Trophoblast cell (in vitro differentiated cells and primary cell): ENCODE measurements around the gene PSME3IP1.

Source experiments
- DNase-seq, 2 donors: peaks; one replicate each; pipeline ENCODE4 v3.0.0-alpha.2; 2016
- H2AFZ ChIP-seq: 2 replicates; pipeline ENCODE4 v1.6.1; 2013; ENCODE audit warnings: low read length, moderate library complexity, mild to moderate bottlenecking; ENCODE audit not compliant: insufficient read depth, poor library complexity
- H2AK5ac ChIP-seq: 2 replicates; pipeline ENCODE4 v1.6.1; 2013; ENCODE audit warnings: mild to moderate bottlenecking, low read length
- H2BK120ac ChIP-seq: 2 replicates; pipeline ENCODE4 v1.6.1; 2013; ENCODE audit warnings: low read length, mild to moderate bottlenecking, moderate library complexity; ENCODE audit not compliant: insufficient read depth, poor library complexity
- H2BK12ac ChIP-seq: 2 replicates; pipeline ENCODE4 v1.6.1; 2013; ENCODE audit warnings: mild to moderate bottlenecking, low read length, moderate library complexity
- H2BK5ac ChIP-seq: 2 replicates; pipeline ENCODE4 v1.6.1; 2013; ENCODE audit warnings: low read length, low read depth, moderate library complexity, mild to moderate bottlenecking; ENCODE audit not compliant: poor library complexity
- H3K14ac ChIP-seq: 2 replicates; pipeline ENCODE4 v1.6.1; 2013; ENCODE audit warnings: mild to moderate bottlenecking, low read length
- H3K18ac ChIP-seq: 2 replicates; pipeline ENCODE4 v1.6.1; 2013; ENCODE audit warnings: mild to moderate bottlenecking, low read length
- H3K23ac ChIP-seq: 2 replicates; pipeline ENCODE4 v1.6.1; 2013; ENCODE audit warnings: low read length
- H3K27ac ChIP-seq: 2 replicates; pipeline ENCODE4 v1.5.1; 2013; ENCODE audit warnings: low read depth, mild to moderate bottlenecking, inconsistent platforms, low read length, moderate library complexity
- H3K27me3 ChIP-seq: 2 replicates; pipeline ENCODE4 v1.6.1; 2013; ENCODE audit warnings: inconsistent platforms, mild to moderate bottlenecking, low read length, moderate library complexity; ENCODE audit not compliant: insufficient read depth
- H3K36me3 ChIP-seq, 2 experiments: 1 replicate in 1 of 2; 2 replicates in 1 of 2; pipeline ENCODE4 v1.6.1; 2013; ENCODE audit warnings: low read length in 2 of 2, mild to moderate bottlenecking in 2 of 2, moderate library complexity in 1 of 2; ENCODE audit not compliant: insufficient read depth in 2 of 2, control insufficient read depth in 1 of 2
- H3K4ac ChIP-seq: 2 replicates; pipeline ENCODE4 v1.6.1; 2013; ENCODE audit warnings: low read depth, mild to moderate bottlenecking, low read length, moderate library complexity
- H3K4me1 ChIP-seq, 2 experiments: 1 replicate in 1 of 2; 2 replicates in 1 of 2; pipeline ENCODE4 v1.6.1; 2013; ENCODE audit warnings: low read length in 2 of 2, mild to moderate bottlenecking in 2 of 2, moderate library complexity in 1 of 2; ENCODE audit not compliant: insufficient read depth in 2 of 2, control insufficient read depth in 1 of 2
- H3K4me2 ChIP-seq: 2 replicates; pipeline ENCODE4 v1.6.1; 2013; ENCODE audit warnings: inconsistent platforms, mild to moderate bottlenecking, low read length, moderate library complexity
- H3K4me3 ChIP-seq: 2 replicates; pipeline ENCODE4 v1.5.1; 2013; ENCODE audit warnings: mild to moderate bottlenecking, low read depth, low read length, inconsistent platforms
- H3K79me1 ChIP-seq: one replicate; pipeline ENCODE4 v1.6.1; 2013; ENCODE audit warnings: low read length
- H3K79me2 ChIP-seq: 2 replicates; pipeline ENCODE4 v1.6.1; 2013; ENCODE audit warnings: low read length, mild to moderate bottlenecking; ENCODE audit not compliant: control insufficient read depth, insufficient read depth, poor library complexity
- H3K9ac ChIP-seq: 2 replicates; pipeline ENCODE4 v1.6.1; 2013; ENCODE audit warnings: mild to moderate bottlenecking, low read length
- H3K9me3 ChIP-seq: 2 replicates; pipeline ENCODE4 v1.6.1; 2013; ENCODE audit warnings: low read depth, mild to moderate bottlenecking, control low read depth, inconsistent platforms, low read length; ENCODE audit not compliant: insufficient read depth
- H4K12ac ChIP-seq: 2 replicates; pipeline ENCODE4 v1.6.1; 2013; ENCODE audit warnings: low read depth, mild to moderate bottlenecking, low read length, moderate library complexity
- H4K8ac ChIP-seq: 2 replicates; pipeline ENCODE4 v1.6.1; 2013; ENCODE audit warnings: low read depth, mild to moderate bottlenecking, low read length, moderate library complexity
- H4K91ac ChIP-seq: one replicate; pipeline ENCODE4 v1.6.1; 2013; ENCODE audit warnings: low read depth, mild to moderate bottlenecking, low read length, moderate library complexity
- WGBS: extraction: QIAGEN DNeasy Blood & Tissue Kit; methylation state at CpG from one replicate; pipeline ENCODE4 v1.1.7; 2013; ENCODE audit warnings: missing lambda C conversion rate; ENCODE audit not compliant: insufficient read length, insufficient coverage; ENCODE audit errors: extremely low coverage; 5-methylcytosine and 5-hydroxymethylcytosine counted together

PSME3IP1 gene

GRCh38 chr16:57165483-57165882, 20.4 kb downstream of the PSME3IP1 start:
- H3K18ac ChIP-seq, result no peak overlapping the region
- peaks cover 19 to 24% of the 10 kb centered on the region in 2 experiments for H3K36me3 ChIP-seq
- H3K27ac ChIP-seq, result no peak overlapping the region
- no peak overlapping the region for H3K14ac ChIP-seq
- no peak overlapping the region for H3K4me2 ChIP-seq
- no CpG with 5 or more reads among the region's 5 CpGs for WGBS
- no peaks in the 10 kb centered on the region for H3K4me1 ChIP-seq
- no peak for DNase-seq
- no peak overlapping the region for H4K12ac ChIP-seq
- no peak overlapping the region for H3K23ac ChIP-seq
- H3K9ac ChIP-seq, result no peak overlapping the region
- no peak overlapping the region for H2AFZ ChIP-seq
- no peak overlapping the region for H2AK5ac ChIP-seq
- no peaks in the 10 kb centered on the region for H3K9me3 ChIP-seq
- H3K27me3 ChIP-seq, result no peaks in the 10 kb centered on the region
- no peak overlapping the region for H2BK5ac ChIP-seq
- no peak overlapping the region for H3K4ac ChIP-seq
- no peak overlapping the region for H4K8ac ChIP-seq
- H4K91ac ChIP-seq, result no peak overlapping the region
- H3K79me1 ChIP-seq, result no peaks in the 10 kb centered on the region
- no peak overlapping the region for H2BK12ac ChIP-seq
- no peaks in the 10 kb centered on the region for H3K79me2 ChIP-seq
- no peak overlapping the region for H2BK120ac ChIP-seq
- H3K4me3 ChIP-seq, result no peak overlapping the region

GRCh38 chr16:57163842-57164241, 22.0 kb downstream of the PSME3IP1 start:
- Histone ChIP-seq H3K18ac (no peak overlapping the region), H3K9me3 (no peaks in the 10 kb centered on the region), H4K12ac (no peak overlapping the region), H3K79me1 (no peaks in the 10 kb centered on the region), H3K23ac (no peak overlapping the region), H2BK120ac (no peak overlapping the region), H3K4me2 (no peak overlapping the region), H3K27me3 (no peaks in the 10 kb centered on the region), H3K4me3 (no peak overlapping the region), H3K27ac (no peak overlapping the region), H3K14ac (no peak overlapping the region), H2BK12ac (no peak overlapping the region), H3K9ac (no peak overlapping the region), H2AK5ac (no peak overlapping the region), H3K4me1 (no peaks in the 10 kb centered on the region), H2BK5ac (no peak overlapping the region), H4K91ac (no peak overlapping the region), H2AFZ (no peak overlapping the region), H3K36me3 (peaks cover 17 to 28% of the 10 kb centered on the region in 2 experiments), H4K8ac (no peak overlapping the region), H3K79me2 (no peaks in the 10 kb centered on the region), H3K4ac (no peak overlapping the region)
- WGBS, result no CpG with 5 or more reads among the region's 1 CpG
- DNase-seq, result no peak

GRCh38 chr16:57159447-57159846, 26.4 kb downstream of the PSME3IP1 start:
- Histone ChIP-seq H2AFZ (no peak overlapping the region), H4K8ac (no peak overlapping the region), H2BK5ac (no peak overlapping the region), H3K4ac (no peak overlapping the region), H3K4me2 (no peak overlapping the region), H3K4me3 (no peak overlapping the region), H2BK12ac (no peak overlapping the region), H3K79me1 (no peaks in the 10 kb centered on the region), H3K14ac (no peak overlapping the region), H2AK5ac (no peak overlapping the region), H3K27ac (no peak overlapping the region), H3K79me2 (no peaks in the 10 kb centered on the region), H3K9ac (no peak overlapping the region), H3K18ac (no peak overlapping the region), H3K23ac (no peak overlapping the region), H3K4me1 (no peaks in the 10 kb centered on the region), H3K27me3 (no peaks in the 10 kb centered on the region), H3K9me3 (no peaks in the 10 kb centered on the region), H3K36me3 (peaks cover 21 to 27% of the 10 kb centered on the region in 2 experiments), H4K91ac (no peak overlapping the region), H2BK120ac (no peak overlapping the region), H4K12ac (no peak overlapping the region)
- no CpG with 5 or more reads among the region's 4 CpGs for WGBS
- DNase-seq, result no peak

- Histone ChIP-seq H3K27ac (no peak overlapping the region), H4K91ac (no peak overlapping the region), H3K4me2 (no peak overlapping the region), H3K18ac (no peak overlapping the region), H2BK5ac (no peak overlapping the region), H3K4ac (no peak overlapping the region), H4K12ac (no peak overlapping the region), H3K23ac (no peak overlapping the region), H2BK120ac (no peak overlapping the region), H4K8ac (no peak overlapping the region), H2AFZ (no peak overlapping the region), H3K79me2 (no peaks in the 10 kb centered on the region), H2AK5ac (no peak overlapping the region), H3K14ac (no peak overlapping the region), H3K9me3 (no peaks in the 10 kb centered on the region), H3K79me1 (no peaks in the 10 kb centered on the region), H3K4me1 (no peaks in the 10 kb centered on the region), H2BK12ac (no peak overlapping the region), H3K27me3 (no peaks in the 10 kb centered on the region), H3K4me3 (no peak overlapping the region), H3K9ac (no peak overlapping the region), H3K36me3 (peaks cover 27 to 38% of the 10 kb centered on the region in 2 experiments)
- WGBS, result no CpG with 5 or more reads among the region's 1 CpG
- DNase-seq, result no peak
These were observed 28.3 kb downstream of the PSME3IP1 start for GRCh38 chr16:57157533-57157932.
